GM13976 (cell line): Measurements from ENCODE around the gene ENPP6.
A peak's percentile ranks its signal among the peaks of the same experiment; 100 is the strongest.

Source experiments
- DNase-seq: peaks from one replicate; pipeline ENCODE4 v3.0.0; 2012; ENCODE audit warnings: low spot score
- in situ Hi-C: fragments of 300-500 bp; cut with MboI; formaldehyde crosslinking; loops from one replicate; pipeline ENCODE4 v1.12.0; 2022; ENCODE audit warnings: low sequenced_read_pairs, mixed read lengths, inconsistent platforms; ENCODE audit not compliant: unreplicated experiment
- TF ChIP-seq, protein P1 (sequence below): IDR thresholded peaks from 2 replicates; pipeline ENCODE4 v1.5.1; 2012; ENCODE audit warnings: borderline replicate concordance, mild to moderate bottlenecking; ENCODE audit not compliant: insufficient read depth; ENCODE audit errors: extremely low read depth, missing control alignments, control extremely low read depth

Gene ENPP6

DNA sequence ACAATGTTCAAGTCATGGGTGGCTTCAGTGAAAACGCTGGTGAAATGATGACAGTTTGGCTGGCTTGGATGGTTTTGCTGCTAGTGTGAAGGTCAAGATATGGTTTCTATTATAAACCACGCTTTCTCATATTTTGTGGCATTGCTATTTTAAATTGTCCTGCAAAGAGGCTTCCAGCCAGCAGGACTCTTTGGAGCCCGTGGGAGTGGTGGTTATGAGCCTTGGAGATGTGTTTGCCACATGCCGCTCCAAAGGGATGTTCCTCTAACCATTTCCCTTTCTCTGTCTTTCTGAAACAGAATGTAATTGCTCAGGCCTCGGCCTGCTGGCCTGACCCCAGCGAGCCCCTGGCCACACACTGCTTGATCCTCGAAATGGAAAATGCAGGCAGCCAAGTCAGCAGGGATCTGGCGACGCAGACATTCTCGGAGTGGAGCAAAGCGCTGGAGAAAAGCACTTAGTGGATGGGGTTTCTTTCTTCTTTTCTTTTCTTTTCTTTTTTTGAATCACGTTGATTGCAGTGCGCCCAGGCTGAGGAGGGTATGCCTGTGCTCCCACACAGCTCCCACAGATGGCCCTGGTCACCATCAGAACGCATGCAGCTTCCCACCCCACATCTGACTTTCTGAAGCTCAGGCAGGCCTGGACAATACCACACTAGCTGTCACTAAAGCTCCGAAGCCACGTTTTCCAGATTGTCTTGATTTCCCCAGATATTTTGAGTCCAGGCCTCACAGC, 114.0 kb downstream of the ENPP6 start:
- in situ Hi-C loops: no loop called here
- no peak for DNase-seq
- TF ChIP-seq, protein P1, sequence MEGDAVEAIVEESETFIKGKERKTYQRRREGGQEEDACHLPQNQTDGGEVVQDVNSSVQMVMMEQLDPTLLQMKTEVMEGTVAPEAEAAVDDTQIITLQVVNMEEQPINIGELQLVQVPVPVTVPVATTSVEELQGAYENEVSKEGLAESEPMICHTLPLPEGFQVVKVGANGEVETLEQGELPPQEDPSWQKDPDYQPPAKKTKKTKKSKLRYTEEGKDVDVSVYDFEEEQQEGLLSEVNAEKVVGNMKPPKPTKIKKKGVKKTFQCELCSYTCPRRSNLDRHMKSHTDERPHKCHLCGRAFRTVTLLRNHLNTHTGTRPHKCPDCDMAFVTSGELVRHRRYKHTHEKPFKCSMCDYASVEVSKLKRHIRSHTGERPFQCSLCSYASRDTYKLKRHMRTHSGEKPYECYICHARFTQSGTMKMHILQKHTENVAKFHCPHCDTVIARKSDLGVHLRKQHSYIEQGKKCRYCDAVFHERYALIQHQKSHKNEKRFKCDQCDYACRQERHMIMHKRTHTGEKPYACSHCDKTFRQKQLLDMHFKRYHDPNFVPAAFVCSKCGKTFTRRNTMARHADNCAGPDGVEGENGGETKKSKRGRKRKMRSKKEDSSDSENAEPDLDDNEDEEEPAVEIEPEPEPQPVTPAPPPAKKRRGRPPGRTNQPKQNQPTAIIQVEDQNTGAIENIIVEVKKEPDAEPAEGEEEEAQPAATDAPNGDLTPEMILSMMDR: no peak

DNA sequence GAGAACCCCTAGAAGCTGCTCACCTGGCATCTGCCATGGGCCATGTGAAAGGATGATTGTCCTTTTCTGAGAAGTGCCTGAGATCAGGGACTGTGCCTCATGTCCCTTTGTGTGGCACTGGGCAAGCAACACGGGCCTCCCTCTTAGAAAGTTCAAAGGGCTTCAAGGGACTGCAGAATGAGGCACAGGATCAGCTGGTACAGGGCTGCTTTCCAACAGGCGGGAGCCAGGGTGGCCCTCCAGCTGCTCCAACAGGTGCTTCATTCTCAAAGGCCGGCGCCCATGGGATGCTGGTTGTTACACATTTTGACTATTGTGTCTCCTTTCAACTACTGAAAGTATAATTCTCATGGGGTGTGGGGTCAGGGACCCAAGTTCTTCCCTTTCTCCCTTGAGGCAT, 114.7 kb downstream of the ENPP6 start:
- in situ Hi-C loops: no loop called here
- DNase-seq: no peak
- TF ChIP-seq, protein P1: no peak

DNA sequence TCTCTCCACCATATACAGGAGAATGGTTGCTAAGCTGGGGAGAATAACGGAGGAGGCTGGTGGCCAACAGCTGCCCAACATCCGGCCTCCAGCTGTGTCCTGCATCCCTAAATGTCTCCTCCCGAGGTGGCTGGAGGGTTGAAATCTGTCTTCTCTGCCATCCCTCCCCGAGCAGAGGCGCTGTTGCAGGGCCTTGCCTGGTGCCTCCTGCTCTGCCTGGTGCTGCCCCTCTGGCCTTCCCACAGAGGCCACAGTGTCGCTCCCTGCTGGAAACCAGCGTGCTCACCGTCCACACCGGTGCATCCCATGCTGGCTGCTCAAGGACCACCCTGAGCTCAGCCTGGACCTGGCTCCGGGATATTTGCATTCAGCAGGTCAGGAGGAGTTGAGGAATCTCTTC, 115.2 kb downstream of the ENPP6 start:
- in situ Hi-C loops: no loop called here
- DNase-seq: no peak
- TF ChIP-seq, protein P1: no peak

DNA sequence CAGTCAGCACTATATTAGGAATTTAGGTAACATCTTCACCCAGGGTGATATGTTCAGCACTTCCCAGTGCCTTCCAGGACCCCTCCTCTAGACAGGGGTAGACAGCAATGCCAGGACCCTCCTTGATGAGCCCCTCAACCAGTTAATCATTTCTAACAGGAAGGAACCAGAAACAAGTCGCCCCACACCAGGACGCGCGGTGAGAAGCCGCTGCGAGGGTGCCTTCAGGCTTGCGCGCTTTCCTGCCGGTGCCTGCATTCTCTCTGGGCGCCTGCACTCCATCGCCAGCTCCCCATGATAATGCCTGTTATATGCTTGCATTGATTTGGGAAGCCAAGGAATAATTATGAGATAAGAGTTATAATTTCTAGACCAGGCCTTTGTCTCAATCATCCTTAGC, 116.0 kb downstream of the ENPP6 start:
- DNase-seq: no peak
- in situ Hi-C loops: no loop called here
- TF ChIP-seq, protein P1: no peak

DNA sequence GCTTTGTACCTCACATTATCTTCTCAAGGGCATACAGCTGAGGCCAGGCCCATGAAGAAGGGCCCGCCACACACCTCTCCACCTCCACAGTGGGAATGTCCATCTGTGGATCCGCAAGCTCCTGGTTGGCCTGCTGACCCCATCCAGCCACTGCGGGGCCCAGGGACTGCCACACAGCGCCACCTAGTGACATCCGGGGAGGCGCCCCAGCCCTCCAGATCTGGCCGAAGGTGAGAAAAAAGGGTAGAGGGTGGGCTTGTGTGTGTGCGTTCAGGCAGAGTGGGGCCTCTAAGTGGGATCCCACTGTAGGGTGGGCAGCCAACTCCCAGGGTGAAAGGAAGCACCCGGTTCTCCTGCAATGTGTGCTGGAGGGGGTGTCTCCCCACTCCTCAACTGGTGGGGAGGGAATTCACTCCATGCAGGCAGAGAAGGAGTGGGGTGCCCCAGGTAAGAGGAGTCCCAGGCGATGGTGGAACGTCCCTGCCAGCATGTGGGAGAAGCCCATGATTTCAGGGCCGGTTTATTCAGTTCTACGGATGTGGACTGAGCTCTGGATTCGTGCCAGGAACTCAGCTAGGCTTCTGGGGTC, 117.3 kb downstream of the ENPP6 start:
- TF ChIP-seq, protein P1: peak; percentile 86
- in situ Hi-C loops: no loop called here
- DNase-seq: peak; percentile 66

DNA sequence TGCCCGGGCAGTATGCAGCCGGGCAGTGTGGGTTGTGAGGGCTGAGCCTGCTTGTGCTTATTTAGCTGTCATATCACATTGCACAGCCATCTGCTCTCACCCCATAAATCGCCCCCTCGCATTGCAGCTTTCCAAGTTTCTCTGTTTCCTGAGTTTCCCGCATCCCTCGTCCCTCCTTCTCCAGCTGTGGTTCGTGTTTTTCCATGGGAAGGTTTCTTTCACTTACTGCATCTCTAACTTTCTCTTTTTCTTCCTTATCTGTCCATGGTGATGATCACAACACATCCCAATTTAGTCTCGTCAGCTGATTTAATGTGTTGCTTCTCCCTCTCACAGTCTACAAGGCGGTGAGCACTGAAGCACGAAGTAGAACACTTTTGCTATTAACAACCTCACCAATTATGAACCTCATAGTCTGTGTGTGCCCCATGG, 118.1 kb downstream of the ENPP6 start:
- in situ Hi-C loops: loop anchor here (10.0 kb wide), 1 partner anchor 265 kb away; no protein-coding TSS in a partner anchor
- TF ChIP-seq, protein P1: no peak
- no peak for DNase-seq
